ENCODE measurements around the gene ZNF236.

The ZNF236 gene

GRCh38 chr18:76992226-76993084 is 170.1 kb downstream of the ZNF236 start:
- FAIRE-seq, result no peak

- no peak for FAIRE-seq
These were observed 170.7 kb downstream of the ZNF236 start for GRCh38 chr18:76993085-76993382.

- no peak for FAIRE-seq
These were observed 171.2 kb downstream of the ZNF236 start for GRCh38 chr18:76993573-76993972.

DNA sequence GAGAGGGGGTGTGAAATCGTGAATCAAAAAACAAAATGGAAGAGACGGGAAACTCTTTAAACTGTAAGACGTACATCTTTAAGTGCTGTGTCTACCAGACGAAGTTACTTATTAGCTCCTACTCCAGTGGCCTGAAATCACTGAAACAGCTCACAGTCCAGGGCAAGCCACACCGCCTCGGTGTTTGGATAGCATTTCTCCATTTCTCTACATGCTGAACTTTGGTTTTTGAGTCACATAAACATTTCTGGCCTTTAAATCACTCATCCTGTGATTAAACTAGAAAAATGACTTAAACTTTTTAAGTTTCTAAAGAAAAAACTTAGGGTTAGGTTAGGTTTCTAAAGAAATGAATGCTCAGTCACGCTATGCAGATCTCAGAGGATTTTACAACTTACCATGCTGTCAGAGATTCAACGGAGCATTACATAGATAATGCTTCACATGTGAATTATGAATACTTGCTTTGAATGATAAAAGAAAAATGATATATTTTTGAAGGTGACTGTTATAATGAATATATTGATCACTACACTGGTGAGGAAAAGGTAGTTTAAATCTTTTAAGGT is 171.8 kb downstream of the ZNF236 start:
- FAIRE-seq, result no peak

DNA sequence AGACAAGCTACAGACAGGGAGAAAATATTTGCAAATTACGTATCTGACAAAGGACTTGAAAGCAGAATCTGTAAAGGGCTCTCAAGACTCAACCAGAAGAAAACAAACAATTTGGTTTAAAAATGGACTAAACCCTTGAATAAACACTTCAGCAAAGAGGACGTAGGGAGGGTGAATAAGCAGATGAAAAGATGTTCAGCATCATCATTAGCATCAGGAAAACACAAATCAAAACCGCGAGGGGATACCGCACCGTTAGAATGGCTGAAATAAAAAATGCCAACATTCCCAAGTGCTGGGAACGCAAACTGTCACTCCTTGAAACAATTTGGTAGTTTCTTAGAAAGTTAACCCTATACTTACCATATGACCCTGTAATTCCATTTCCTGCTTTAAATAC is 173.5 kb downstream of the ZNF236 start:
- no peak for FAIRE-seq

DNA sequence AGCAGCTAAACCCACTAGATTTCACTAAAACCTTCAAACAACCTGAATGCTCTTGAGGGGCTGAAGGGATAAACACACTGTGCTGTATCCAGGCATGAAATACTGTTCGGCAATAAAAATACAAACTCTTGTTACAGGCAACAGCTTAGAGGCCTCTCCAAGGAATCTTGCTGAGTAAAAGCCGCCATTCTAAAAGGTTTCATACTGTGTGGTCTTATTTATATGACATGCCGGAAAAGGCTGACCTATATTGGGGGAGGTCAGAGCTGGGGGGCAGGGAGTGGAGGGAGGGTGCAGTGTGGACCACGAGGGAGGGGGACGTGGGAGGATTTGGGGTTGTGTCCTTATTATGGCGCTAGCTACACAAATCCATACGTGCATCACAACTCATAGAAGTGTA is 174.1 kb downstream of the ZNF236 start:
- no peak for FAIRE-seq

DNA sequence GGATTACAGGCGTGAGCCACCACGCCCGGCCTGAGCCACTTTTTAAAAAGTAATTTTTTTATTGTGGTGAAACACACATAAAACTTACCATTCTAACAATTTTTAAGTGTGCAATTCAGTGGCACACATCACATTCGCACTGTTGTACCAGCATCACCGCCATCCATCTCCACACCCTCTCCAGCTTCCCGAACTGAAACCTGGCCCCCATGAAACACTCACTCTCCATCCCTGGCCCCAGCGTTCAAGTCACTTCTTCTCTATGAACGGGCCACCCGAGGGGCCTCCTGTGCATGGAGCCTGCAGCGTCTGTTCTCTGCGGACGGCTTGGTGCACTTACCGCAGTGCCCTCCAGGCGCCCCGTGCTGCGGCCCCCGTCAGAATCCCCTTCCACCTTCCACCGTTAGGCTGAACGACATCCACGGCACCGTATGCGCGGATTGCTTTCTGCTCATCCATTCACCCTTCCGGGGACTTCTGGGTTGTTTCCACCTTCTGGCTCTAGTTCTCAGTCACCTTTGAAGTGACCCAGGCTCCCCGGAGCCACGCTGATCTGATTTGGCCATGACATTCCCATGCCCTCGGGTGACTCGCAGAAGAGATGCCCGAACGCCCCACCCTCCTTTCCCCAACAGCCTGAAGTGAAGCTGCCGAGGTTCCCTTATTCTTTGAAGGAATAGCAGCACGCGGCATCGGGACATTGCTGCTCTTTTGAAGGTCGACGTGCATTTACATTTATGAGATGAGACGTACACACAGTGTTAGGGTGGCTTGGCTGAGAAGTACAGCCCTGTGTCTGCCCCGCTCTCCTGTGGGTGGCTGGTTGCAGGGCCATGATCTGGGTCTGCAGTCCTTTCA is 175.8 kb downstream of the ZNF236 start:
- FAIRE-seq, result no peak

DNA sequence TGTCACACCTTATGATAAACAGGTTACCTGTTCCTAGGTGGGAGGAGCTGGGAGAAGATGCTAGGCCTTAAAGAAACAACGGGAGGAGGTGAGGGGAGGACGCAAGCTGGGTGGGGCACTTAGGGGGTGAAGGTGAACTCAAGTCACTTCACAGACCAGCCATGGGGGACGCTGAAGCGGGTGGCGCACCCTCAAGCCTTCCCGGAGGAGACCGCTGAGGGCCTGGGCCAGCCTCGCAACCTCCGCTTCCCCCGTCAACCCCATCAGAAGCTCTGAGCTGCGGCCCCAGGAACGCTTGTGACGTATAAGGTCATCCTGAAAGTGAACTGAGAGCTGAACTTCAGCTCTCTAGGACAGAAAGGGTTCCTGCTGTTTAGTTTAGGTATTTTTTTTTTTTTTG is 176.7 kb downstream of the ZNF236 start:
- FAIRE-seq, result no peak

- no peak for FAIRE-seq
These were observed 178.2 kb downstream of the ZNF236 start for GRCh38 chr18:77000527-77000926.

GRCh38 chr18:77001041-77001440 is 178.7 kb downstream of the ZNF236 start:
- FAIRE-seq, result no peak

GRCh38 chr18:77001979-77002378 is 179.6 kb downstream of the ZNF236 start:
- no peak for FAIRE-seq

DNA sequence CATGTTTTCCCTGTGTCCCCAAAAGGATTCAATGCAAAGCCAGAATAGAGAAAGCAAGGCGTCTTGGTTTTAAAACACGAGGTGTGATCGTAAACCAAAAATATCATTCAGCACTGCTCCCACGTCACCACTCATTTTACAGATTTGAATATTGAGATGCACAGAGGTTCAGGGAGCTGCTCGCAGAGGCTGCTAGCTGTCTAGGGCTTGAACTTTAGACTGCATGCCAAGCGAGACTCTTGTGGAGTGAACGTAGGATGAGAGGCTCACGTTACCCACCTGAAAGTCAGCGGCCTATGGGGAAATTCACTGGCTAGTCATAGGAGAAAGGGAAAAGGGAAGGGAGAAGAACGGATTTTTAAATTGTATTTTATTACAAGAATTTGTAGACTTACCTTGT is 180.1 kb downstream of the ZNF236 start:
- FAIRE-seq, result no peak

DNA sequence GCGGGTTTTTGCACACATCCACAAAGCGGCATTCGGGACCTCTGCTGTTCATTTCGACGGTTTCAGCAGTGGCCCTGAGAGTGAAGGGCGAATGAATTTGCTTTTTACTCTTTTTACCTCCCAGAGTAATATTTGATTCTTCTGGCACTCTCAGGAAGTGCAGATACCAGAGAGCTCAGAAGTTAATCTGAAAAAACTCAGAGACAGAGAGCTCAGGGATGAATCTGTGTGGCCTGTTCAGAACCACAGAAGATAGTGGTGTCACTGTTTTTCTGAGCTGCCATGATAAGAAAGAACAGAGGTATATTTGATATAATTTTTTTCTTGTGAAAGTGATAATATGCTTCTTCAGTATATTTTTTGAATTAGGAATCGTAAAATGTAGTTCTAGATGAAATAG is 181.0 kb downstream of the ZNF236 start:
- no peak for FAIRE-seq

- FAIRE-seq, result no peak
These were observed 182.4 kb downstream of the ZNF236 start for GRCh38 chr18:77004555-77005380.

GRCh38 chr18:77005651-77006195 is 183.4 kb downstream of the ZNF236 start:
- no peak for FAIRE-seq

- FAIRE-seq, result no peak
These were observed 184.2 kb downstream of the ZNF236 start for GRCh38 chr18:77006305-77007175.

DNA sequence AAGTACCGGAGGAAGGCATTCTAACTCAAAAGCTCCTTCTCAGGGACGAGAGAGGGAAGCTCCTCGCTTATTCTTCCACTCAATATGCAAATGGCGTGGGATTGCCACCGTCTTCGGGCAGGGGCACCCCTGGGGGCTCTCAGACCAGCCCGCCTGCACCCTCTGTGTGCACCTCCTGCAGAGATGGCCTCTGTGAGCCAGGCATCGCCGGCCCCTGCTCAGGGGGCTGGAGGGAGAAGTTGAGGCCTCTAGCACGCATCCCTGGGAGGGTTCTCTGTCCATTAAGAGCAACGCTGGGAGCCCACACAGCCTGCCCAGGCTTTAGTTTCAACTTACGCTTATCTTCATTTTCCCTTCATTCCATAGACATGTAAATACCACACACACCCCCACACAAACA is 184.9 kb downstream of the ZNF236 start:
- no peak for FAIRE-seq

- no peak for FAIRE-seq
These were observed 185.6 kb downstream of the ZNF236 start for GRCh38 chr18:77008006-77008405.

DNA sequence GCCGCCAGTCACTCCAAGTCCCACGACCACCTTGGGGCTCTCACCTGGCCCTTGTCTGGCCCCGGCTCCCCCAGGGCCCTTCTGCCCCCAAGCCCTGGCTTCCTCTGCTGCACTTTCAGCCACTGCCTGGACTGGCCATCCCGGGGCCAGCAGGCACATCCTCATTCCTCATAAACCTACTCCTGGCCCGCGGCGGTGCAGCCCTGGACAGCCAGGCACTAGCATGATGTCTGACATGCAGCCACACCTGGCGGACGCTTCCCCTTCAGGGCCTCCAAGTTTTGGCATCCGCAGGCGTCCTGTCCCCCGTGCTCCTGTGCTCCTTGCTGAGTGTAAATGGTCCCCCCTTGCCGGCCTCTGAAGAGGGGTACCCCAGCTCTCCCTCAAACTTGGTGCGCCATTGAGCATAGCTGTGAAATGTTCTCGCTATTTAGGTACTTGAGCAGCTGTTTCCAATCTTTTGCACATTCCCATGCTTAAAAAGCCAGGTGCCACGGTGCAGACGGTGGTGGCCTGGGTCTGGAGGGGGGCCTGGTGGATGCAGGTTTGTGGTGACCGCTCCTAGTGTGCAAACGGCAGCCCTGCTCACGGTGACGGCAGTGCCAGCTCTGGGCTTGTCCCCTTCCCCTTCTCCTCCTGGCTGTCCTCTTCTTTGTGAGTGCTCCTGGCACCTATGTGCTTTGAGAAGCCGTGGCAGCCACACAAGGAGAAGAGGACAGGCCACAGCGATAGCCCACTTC is 186.4 kb downstream of the ZNF236 start:
- FAIRE-seq, result no peak

DNA sequence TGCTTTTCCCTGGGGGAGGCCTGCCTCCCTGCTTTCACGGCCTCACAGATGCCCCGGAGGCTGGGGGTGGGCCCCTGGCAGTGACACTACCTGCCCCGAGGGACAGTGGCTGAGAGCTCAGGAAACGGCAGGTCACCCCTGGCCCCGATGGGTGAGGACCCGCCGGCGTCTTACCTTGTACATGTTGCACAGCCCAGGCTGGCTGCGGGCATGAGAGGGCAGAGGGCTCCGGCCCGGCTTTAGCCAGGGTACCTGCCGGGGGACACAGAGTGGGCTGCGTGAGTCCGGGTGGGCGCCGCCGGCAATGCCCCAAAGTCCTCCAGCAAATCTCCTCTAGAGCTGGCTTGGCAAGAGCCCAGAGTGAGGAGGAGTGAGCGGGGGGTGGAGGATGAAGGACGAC is 187.3 kb downstream of the ZNF236 start:
- no peak for FAIRE-seq

DNA sequence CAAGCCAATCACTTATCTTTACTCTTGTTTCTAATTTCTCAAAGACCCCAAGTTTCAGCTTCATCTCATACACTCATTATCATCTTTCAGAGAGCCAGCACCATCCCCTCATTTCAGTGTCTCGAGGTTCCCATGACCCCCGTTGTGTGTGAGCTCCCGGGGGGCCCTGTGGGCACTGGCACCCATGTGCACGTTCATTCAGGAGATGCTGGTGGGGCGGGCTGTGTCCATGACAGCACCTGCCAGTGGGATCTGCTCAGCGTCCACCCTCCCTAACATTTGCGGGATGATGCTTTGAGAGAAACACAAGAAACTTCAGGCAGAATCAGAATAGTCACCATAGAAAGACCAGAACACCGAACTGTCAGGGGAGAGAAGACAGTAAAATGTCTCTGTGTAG is 189.8 kb downstream of the ZNF236 start:
- FAIRE-seq, result no peak

All from colon (tissue), 2 donors.